Cortex of kidney (tissue), 1 donor: ENCODE measurements around the gene RGS16.
A peak's percentile ranks its signal among the peaks of the same experiment; 100 is the strongest.
"Not testable (repeated sequence)": the region's sequence is repeated elsewhere in the genome, so short reads cannot be mapped to it uniquely, and the experiment has no call there.

Experiments used
- DNase-seq: peaks from one replicate; lab custom pipeline; 2025; lab: John Stamatoyannopoulos, UW

The RGS16 gene

GRCh38 chr1:182604175-182605164 lies at the start of gene RGS16:
RGS16 (minus strand) TSS chr1:182604389; CDS start chr1:182604259, 130 bp downstream.
- DNase-seq: peak; percentile 73

GRCh38 chr1:182653986-182654385 lies 49.8 kb upstream of the RGS16 start:
- DNase-seq: no peak

GRCh38 chr1:182652933-182653332 lies 48.7 kb upstream of the RGS16 start:
- no peak for DNase-seq

- DNase-seq: no peak
These were observed 47.1 kb upstream of the RGS16 start for GRCh38 chr1:182651339-182651724.

GRCh38 chr1:182650678-182651338 lies 46.6 kb upstream of the RGS16 start:
- no peak for DNase-seq

GRCh38 chr1:182649041-182649440 lies 44.9 kb upstream of the RGS16 start:
- DNase-seq: no peak

- no peak for DNase-seq
These were observed 42.5 kb upstream of the RGS16 start for GRCh38 chr1:182646739-182647138.

- DNase-seq: no peak
These were observed 40.7 kb upstream of the RGS16 start for GRCh38 chr1:182644886-182645285.

GRCh38 chr1:182643699-182644098 lies 39.5 kb upstream of the RGS16 start:
- DNase-seq: no peak

- no peak for DNase-seq
These were observed 38.3 kb upstream of the RGS16 start for GRCh38 chr1:182642461-182642860.

- no peak for DNase-seq
These were observed 37.4 kb upstream of the RGS16 start for GRCh38 chr1:182641561-182641960.

GRCh38 chr1:182639330-182639729 lies 35.1 kb upstream of the RGS16 start:
- no peak for DNase-seq

- DNase-seq: no peak
These were observed 33.6 kb upstream of the RGS16 start for GRCh38 chr1:182637769-182638168.

- no peak for DNase-seq
These were observed 31.7 kb upstream of the RGS16 start for GRCh38 chr1:182635871-182636270.

- DNase-seq: no peak
These were observed 30.3 kb upstream of the RGS16 start for GRCh38 chr1:182634306-182635072.

GRCh38 chr1:182633657-182634281 lies 29.6 kb upstream of the RGS16 start:
- DNase-seq: no peak

GRCh38 chr1:182633031-182633430 lies 28.8 kb upstream of the RGS16 start:
- DNase-seq: no peak

GRCh38 chr1:182632441-182632857 lies 28.3 kb upstream of the RGS16 start:
- not testable (repeated sequence) for DNase-seq

GRCh38 chr1:182631954-182632353 lies 27.8 kb upstream of the RGS16 start:
- no peak for DNase-seq

GRCh38 chr1:182631053-182631677 lies 27.0 kb upstream of the RGS16 start:
- no peak for DNase-seq

- DNase-seq: no peak
These were observed 26.4 kb upstream of the RGS16 start for GRCh38 chr1:182630586-182630985.
